Purkinje cell (primary cell): ENCODE data around the gene PCGF5. TPM values are rescaled to one million over a fixed set of nuclear protein-coding genes. Genes with fewer than 3 reads are reported as not detected.

Experiments used
- polyA plus RNA-seq: library from polyadenylated mRNA; unstranded; fragments of >200 nt; fragmentation: Nextera tagmentation; gene quantifications from 2 replicates; pipeline ENCODE4 v1.2.1, GENCODE V29; 2014

The PCGF5 gene
- 12.1 and 17.4 TPM in 2 replicates for polyA plus RNA-seq

GRCh38 chr10:91220194-91220953 lies at the start of gene PCGF5:
PCGF5 (plus strand) TSS chr10:91220663; CDS start chr10:91222872, 2,209 bp downstream.

Other genes with a start within 250 kb of the PCGF5 start
- 38.8 and 42.8 TPM in 2 replicates for gene HECTD2, start 189.7 kb downstream of the PCGF5 start, polyA plus RNA-seq